HG03342 (cell line): Measurements from ENCODE around the gene ACSS1.

Source experiments
- ATAC-seq: cut with Tn5 transposase; IDR thresholded peaks from one replicate; pipeline ENCODE4 v1.9.1; 2021; ENCODE audit warnings: mild to moderate bottlenecking, moderate library complexity; ENCODE audit not compliant: unreplicated experiment

The ACSS1 gene

DNA sequence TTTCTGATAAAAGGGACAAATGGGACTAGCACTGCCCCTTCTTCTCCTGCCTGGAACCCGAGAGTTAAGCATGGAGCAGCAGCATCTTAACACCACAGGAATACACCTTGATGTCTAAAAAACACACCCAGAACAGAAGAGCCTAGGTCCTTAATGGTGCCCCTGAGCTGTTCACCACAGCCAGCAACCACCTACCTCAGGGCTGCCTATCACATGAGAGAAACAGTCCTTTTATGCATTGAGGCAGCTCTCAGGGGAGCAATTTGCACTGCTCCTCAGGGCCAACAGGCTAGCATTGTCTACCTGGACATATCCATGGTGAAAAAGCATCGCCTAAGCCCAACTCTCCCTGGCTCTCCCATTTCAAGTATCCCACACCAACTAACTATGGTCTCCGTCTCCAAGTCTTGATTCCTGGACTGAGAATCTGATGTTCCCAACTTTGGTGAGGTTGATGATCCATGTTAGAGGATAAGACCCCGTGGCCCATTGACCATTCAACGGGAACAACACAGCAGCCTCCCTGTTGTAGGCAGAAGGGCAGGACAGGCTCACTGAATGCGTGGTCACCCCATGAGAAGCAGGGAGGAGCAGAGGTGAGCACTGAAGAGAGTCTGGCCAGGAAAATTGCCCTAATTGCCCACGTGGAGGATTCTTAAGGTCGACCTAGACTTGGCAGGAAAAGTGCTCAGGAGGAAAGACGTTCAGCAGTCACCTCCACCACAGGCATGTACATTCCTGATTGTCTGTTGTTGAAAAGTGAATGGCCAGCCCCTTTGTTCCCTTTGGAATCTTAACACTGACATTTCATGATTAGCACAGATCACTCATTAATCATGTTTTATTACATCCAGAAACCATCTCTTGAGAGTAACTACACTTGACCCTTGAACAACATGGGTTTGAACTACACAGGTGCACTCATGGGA is 61.2 kb downstream of the ACSS1 start:
- no peak for ATAC-seq

DNA sequence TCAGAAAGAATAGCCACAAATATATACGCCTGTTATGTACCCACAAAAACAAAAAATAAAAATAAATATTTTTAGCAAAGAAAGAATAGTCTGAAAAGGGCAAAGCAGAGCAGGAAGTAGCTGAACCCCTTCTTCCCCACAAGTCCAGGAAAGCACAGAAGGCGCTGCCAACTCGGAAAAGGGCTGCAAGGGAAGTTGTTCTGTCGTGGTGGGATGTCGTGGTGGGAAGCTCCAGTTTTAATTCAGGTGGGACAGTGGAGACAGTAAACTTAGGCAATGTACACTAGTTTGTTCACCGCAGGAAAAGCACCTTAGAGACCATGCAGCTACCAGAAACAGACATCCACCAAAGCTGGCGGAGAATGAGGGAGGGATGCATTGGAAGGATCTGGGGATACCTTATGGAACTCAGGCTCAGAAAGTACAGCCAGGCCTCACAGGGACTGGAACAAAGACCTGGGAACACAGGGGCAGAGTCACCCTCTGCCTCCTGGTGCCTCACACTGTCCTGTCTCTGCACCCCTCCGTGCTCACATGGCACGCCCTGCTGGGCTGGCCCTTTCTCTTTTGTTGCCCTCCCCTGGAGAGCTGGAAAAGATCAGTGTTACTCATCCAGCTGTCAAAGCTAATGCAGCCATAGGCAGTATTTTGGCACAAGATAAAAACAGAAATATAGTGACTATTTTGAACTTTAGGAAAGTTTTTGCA is 62.0 kb downstream of the ACSS1 start:
- ATAC-seq: no peak

DNA sequence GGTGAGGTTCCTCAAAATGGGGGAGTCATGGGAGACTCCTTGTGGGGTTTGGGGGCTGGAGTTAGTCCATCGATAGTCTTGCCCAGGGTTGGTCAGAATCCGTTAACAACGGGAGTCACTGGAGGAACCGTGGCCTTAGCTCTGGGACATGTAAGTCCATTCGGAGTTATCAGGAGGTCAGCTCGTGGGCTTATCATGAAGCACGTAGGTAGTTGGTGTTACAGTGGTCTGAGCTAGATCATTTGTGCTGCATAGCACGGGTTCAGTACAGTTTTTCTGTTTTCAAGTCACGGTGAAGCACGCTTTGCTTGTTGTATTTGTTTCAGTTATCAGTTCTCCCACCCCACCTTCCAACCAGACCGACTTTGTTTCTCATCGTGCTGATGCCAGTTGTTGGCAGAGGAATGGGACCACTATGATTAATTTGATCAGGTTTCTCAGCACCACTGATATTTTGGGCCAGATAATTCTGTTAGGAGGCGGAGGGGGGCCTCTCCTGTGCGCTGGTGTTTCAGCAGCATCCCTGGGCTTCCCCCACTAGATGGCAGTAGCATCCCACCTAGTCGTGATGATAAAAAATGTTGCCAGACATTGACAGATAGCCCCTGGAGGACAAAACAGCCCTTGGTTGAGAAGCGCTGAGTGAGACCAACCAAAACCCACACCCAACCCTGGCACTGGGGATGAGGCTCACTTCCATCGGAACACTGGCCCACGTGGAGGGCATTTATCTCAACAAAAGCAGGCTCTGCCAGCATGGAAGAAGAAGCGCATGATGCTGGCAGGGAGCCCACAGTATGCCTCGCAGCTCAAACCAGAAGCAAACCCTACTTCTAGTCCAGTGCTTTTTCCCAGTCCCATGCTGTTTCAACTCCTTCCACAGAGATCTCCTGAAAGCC is 63.2 kb downstream of the ACSS1 start:
- peak; percentile 34 for ATAC-seq

DNA sequence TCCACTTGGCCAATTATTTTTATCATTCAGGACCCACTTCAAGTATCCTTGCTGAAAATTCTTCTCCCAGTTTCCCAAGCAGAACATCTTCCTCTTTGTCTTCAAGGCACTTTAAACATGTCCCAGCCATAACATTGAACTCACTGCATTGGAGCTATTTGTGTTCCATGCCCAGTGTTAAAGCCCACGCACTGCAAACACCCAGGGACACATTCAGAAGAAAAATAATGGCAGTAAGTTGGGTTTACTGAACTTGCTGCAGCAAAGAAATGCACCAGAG is 63.8 kb downstream of the ACSS1 start:
- ATAC-seq: no peak

DNA sequence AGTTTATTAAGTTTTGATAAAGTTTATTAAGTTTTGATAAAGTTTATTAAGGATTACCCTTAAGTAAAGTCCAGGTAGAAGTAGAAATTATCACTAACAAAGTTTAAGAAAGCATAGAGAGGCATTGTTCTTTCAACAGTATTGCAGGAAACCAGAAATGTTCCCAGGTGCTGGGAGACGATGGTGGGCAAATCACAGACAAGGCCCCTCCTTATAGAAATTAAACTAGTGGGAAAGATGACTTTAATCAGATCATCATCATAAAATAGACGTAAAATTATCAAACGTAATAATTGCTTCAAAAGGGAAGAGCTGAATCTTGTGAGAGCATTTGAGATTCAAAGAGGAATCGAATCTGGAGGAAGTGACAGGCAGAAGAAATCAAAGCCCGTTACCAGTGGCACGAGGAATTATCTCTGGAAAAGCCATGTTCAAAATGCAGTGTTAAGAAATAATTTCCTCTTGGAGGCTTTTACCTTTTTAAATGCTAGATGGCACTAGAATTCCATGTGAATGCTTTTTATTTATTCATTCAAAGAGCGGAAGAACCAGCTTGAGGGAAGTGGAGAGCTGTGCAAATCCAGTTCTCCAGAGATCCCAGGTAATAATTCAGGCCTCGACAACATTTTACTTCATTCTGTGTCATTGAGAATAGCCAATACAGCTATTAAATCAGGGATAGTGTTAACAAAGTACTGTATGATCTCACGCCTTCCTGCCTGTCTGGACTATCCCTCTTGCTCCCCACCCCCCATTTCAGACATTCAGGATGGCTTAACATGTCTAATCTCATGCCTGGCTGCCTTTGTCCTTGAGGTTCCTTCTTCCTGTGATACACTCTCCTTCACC is 64.4 kb downstream of the ACSS1 start:
- no peak for ATAC-seq

DNA sequence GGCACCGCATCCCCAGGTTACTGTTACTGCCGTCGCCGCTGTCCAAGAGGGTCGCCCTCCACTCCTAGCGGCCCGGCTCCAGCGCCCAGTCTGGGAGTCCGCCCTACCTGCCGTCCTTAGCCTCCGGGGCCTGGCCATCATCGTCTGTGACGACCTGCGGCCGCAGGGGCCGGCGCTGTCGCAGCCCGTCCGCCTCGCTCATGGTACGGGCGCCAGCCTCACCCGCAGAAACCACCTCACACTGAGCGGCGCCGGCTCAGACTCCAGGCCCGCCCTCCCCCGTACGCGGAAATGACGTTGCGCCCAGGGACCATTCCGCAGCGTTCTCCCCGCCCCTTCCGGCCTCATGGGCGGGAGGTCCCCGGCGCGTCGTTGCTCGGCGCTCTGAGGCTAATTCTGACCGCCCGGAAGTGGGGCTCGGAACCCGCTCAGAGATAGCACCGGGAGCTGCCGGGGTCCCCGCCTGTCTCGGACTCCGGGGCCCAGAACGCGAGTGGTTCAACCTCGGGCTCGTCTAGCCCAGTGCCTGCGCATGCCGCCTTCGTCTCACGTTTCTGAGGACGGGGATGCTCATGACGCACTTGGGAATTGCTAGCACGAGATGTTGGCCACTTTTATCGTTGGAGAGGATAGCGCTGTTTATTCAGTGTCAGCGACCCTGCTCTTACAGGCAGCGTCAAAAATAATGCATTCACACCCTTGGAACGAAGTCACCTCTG is 65.3 kb downstream of the ACSS1 start, which contains the start of gene APMAP:
TSS of gene APMAP (minus strand) at position 265 of the 719 bp plus-strand sequence. CDS start at position 202, 63 bp downstream.
- ATAC-seq: peak; percentile 96

DNA sequence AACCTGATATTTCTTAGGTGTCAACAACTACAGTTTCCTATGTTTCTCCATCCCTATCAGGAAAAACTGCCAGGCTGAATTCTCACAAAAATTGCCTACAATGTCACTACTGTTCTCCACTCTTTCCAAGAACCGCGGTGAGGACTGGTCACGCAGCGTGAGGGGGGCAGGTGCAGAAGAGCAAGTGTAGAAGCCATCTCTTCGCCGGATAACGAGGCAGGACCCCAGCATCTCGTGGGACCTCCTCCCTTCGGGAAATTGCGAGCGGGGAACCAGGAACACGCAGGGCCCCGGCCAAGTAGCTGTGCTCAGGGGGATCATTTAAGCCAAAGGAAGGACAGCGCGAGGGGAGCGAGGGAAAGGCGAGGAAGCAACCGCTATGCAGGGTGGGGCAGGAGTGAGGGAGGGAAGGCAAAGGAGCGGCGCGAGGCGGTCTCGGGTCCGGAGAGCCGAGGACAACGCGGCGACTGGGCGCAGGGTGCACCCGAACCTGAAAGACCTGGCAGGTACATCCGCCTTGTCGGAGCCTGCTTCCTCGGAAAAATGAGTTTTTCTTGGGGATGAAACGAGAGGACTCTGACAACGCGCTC is 65.9 kb downstream of the ACSS1 start:
- peak; percentile 11 for ATAC-seq

DNA sequence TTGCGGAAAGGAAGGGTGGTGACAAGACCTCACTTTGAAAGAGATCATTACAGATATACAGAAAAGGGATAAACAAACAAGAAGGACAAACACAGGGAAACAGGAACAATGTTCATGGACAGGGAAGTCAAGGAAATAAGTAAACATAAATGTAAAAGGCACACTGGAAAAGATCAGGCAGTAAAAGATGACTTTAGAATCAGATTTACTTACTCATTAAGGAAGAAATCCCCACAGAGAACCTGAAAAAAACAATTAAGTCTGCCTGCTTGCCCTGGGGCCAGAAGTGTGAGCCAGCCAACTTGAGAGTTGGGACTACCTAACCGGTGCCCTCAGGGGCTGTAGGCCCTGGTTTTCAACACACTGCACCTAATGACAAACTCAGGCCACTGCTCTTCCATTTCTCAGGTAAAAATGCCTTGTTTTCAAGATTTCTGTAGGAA is 67.1 kb downstream of the ACSS1 start:
- ATAC-seq: no peak

DNA sequence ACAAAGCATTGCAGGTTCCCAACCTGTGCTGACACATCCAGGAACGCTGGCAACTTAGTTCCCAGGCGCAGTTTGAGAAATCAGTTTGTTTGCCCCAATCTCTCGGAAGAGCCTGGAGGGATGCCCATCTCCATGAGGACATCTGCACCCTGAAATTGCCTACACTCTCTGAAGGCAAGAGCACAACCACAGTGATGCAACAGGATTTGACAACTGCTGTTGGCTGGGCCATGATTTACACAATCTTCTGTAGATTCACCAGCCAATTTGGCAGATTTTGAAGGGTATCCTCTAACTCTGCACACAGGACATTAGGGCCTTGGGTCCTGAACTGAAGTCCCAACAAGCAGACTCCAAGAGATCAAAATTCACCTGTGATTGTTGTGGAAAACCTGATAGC is 68.8 kb downstream of the ACSS1 start:
- ATAC-seq: no peak

DNA sequence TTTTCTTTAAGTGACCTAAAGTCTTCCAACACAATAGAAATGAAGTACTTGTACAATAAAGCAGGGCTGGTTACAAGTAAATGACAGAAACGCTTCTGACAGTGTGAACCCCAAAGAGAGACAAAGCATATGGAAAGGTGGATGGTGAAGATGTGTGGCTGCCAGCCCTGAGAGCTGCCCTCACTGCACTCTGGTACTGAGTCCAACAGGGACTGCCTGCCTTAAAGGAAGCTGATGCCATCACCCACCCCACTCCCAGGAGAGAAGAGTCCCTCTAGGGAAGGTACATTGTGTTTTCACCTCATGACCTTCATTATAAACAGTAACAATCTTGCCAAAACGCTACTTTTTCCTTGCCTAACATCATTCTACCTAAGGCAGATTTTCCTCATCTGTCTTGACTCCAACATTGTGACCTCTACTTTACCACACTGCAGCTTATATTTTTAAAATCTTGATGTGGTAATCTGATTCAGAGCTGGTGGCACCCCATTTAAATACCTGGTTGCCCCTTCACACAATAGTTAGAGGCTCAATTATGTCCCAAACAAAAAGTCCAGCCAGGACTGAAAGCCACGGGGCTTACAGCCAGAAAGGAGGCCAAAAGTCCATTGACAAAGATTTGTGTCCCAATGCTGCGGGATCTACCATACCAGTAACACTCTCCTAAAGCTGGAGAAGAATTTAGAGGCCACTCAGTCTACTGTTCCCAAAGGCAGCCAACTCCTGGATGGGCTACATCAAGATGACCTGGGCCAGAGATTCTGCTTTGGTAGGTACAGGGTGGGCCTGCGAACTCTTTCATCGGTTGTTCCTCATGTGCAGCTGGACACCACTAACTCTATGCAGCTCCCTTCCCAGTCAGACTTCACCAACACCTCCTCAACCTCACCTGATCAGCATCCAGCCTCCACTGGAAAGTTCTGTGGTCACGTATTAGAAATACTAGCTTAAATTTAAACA is 69.8 kb downstream of the ACSS1 start:
- ATAC-seq: no peak

DNA sequence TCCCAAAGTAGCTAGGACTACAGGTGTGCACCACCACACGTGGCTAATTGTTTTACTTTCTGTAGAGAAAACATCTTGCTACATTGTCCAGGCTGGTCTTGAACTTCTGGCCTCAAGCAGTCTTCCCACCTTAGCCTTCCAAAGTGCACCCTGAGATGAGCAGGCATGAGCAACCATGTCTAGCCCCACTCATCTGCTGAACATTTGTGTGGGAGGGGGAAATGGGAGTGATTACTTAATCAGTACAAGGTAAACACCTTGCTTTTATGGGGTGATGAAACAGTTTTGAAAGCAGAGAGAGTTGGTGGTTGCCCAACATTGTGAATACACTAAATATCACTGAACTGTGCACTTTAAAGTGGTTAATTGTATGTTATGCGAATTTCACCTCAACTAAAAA is 70.7 kb downstream of the ACSS1 start:
- ATAC-seq: no peak

DNA sequence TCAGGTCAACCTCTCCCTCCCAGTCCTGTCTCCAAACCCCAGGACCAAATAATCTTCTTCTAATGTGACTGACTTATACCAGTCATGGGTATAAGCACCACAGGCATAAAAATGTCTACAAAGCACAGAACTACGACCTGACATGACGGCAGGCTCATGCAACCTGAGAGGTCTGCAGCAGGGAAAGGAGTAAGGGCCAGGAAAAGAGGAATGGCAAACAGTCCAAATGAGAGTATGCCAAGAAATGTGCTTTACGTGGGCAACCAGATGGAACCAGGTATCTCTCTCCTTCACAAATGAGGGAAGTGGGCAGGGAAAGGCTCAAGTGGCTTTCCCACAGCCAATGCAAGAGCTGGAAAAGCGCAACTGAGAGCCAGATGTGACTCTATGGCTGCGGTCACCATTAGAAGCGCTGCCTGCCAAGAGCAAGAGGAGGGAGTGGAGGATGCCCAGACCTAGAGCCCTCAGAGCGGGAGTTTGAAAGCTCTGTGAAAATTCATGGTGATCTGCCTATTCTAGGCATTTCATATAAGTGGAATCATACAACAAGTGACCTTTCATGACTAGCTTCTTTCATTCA is 71.4 kb downstream of the ACSS1 start:
- no peak for ATAC-seq

DNA sequence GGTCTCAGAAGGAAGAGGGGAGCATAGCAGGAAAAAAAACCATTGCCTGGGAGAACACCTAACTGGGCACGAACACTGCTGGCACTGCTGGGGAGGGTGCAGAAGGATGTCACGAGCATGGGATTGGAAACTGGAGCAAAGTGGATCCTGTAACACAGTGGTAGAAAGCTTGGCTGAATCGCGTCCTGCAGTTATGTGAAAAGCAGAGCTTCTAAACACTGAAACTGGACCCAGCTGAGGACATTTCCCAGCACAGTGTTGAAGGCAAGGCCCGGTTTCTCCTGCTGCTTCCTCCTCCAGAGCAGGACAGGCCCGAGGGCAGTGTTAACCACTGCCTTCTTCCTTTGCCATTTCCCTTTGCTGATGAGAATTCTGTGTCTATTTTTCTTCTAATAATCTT is 72.1 kb downstream of the ACSS1 start:
- no peak for ATAC-seq

DNA sequence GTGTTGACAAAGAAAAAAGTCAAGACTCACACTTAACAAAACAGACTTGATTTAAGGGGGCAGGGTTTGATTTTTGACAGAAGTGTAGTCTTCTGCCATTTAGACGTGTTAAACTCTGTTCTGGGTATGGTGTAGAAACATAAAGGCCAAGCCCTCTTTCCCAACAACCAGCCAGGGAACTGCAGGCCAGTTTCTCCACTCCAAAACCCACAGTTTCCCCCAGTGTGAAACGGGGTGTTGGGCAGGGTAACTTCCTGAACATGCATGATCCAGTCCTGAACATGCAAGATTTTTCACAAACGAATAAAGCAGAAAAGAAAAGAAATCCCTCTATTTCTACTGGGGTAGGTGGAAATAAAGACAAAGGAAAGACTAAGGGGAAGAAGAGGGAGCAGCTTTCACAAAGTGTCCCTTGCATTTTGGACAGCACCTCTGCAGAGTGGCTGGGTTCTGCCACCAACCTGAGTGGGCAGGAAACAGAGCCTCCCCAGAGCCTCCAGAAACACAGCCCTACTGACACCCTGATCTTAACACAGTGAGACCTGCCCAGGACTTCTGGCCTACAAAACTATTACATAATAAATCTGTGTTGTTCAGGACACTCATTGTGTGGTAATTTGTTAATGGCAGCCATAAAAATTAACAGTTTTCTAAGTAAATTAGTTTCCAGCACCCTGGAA is 72.8 kb downstream of the ACSS1 start:
- ATAC-seq: no peak

DNA sequence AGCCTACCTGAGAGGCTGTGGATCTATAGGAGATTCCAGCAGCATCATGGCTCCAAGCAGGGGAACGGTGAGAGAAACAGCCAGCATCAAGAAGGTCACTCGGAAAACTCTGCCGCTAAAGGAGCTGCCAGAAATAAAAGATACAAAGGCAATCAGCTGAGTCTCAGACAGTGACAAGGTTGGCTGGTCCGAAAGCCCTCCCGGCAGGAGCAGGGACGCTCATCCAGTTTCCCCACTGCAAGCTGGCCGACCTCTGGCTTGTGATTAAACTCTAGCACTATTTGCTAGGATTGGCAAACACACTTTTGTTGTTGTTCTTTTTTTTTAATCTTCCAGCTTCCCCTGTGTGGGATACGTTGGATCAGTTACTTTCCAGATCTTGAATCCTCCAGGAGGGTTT is 74.0 kb downstream of the ACSS1 start:
- no peak for ATAC-seq

DNA sequence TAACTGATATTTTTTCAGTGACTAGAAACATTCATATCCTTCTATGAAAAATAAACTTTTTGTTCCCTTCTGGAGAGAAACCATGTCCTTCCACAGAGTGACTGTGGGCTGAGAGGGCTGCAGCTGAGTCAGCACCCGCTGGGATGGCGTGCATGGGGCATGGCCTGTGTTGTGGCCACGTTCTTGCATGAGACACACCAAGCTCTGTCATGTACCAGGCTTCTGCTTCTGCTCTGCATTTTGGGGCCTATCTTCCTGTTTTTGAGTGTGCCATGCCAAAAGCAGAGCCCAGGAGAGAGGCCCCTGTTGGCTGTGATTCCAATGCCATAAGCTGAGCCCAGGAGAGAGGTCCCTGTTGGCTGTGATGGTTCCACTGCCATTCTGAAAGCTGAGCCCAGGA is 76.1 kb downstream of the ACSS1 start:
- no peak for ATAC-seq

DNA sequence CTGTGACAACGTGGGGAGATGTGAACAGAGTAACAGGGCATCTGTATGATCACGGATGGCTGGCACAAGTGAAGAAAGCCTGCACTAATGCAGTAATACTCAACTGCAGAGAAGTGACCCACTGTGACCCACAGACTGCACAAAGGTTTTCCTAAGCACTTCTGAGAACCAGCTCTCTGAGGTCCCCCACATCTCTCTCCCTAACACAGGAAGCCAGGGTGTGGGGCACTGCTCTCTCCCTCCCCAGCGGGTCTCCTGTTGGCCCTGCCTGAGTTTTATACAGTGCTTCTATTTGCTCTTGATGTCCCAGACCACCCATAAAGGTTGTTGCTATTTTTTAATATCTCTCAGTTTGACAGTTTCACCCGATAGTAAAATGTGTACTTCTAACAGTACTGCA is 76.7 kb downstream of the ACSS1 start:
- ATAC-seq: no peak
